ENCODE measurements around the gene DNAI4.
"Not testable (repeated sequence)": the region's sequence is repeated elsewhere in the genome, so short reads cannot be mapped to it uniquely, and the experiment has no call there.

The DNAI4 gene

GRCh38 chr1:66929999-66930822 lies 5.6 kb upstream of the DNAI4 start:
- DNase-seq (ENCODE audit: extremely low spot score, insufficient read length, low read depth) (peak; percentile 60), FAIRE-seq (peak; percentile 84)

DNA sequence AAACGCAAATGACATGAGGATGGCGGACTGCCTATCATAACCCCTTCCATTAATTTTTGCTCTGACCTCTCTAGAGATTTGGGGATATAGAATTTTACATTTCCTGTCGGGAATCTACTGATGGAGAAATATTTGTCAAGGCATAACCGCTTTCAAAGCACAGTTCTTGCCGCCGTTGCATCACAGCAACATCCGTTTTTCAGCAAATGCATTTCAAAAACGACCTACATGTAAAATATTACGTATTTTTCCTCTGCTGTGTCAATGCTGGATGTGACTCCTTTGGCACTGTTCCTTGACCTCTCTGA lies 5.0 kb upstream of the DNAI4 start:
- no peak for FAIRE-seq

GRCh38 chr1:66929146-66929688 lies 4.6 kb upstream of the DNAI4 start:
- FAIRE-seq (no peak), DNase-seq (ENCODE audit: extremely low spot score, insufficient read length, low read depth) (no peak)

More for the DNA sequence above, 5.0 kb upstream of the DNAI4 start:
- DNase-seq (ENCODE audit: extremely low spot score, insufficient read length, low read depth), result no peak

- FAIRE-seq, result no peak
Observed at GRCh38 chr1:66927528-66927927, 2.9 kb upstream of the DNAI4 start.

DNA sequence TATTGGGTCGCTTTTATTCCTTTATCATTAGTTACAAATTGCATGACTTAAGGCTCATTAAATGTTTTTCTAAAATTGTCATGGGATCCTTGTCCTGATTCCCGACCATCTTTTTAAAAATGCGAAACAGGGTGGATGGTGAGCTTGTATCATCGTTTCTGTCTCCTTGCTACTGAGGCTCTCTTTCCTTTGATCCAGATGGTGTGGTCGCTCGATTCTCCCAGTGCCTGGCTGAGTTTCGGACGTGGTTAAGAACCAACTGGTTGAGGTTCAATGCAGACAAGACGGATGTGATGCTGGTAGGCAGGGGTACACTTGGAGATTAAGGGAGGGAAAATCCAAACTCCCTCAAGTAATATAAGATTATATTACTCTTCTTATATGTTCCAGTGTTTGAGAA lies 1.3 kb upstream of the DNAI4 start:
- no peak for FAIRE-seq
- no peak for DNase-seq (ENCODE audit: extremely low spot score, insufficient read length, low read depth)

More at GRCh38 chr1:66927528-66927927, 2.9 kb upstream of the DNAI4 start:
- DNase-seq (ENCODE audit: extremely low spot score, insufficient read length, low read depth), result no peak

DNA sequence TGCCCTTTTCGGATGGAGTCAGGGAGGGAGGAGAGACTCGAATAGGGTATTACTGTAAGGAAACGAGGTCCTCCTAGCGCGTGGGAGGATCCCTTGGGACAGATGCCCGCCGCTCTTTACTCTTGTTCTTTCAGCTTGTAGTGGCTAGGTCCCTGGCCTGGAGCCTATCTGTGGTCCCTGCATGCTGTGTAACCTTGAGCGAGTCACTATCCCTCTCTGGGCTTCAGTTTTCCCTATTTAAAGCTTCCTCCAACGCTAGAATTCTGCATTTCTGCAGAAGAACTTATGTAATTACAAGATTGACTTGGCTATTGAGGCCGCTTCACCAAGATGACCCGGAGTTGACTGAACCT lies 878 bp upstream of the DNAI4 start:
- no peak for FAIRE-seq
- no peak for DNase-seq (ENCODE audit: extremely low spot score, insufficient read length, low read depth)

DNA sequence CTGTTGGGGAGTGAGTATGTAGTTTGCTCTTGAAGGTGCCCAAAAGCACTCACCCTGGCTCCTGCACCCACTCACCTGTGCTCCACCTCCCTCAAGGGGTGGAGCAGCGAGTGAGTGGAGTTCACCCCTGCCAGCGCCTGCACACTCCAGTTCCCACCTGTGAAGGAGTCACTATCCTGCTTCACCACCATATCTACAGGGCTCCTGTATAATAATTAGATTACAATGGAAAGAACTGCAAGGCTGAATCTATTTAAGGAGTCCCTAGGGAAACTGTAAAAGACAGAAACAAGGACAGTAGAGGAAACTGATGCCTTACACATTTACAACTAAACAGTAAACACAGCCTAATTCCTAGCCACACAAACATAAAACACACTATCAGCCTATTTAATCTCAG lies 4.1 kb downstream of the DNAI4 start:
- DNase-seq (ENCODE audit: extremely low spot score, insufficient read length, low read depth) (no peak), FAIRE-seq (no peak)

DNA sequence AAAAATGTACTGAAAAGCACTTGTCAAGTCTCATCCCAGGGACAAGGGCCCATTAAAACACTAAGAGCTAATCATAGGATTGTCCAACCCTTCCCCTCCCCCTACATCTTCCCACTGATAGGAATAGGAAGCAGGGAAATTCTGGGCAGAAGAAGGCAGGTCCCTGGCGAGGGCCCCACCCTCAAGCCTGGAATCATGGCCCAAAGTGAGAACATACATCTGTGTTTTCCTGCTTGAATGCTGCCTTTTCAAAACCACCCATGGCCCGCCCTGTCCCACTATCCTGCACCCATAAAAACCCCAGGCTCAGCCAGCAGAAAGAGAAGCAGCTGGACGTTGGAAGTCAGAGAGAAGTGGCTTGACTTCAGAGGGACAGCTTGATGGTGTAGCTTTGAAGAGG lies 4.8 kb downstream of the DNAI4 start:
- FAIRE-seq, result no peak
- DNase-seq (ENCODE audit: extremely low spot score, insufficient read length, low read depth), result no peak

GRCh38 chr1:66919063-66919462 lies 5.6 kb downstream of the DNAI4 start:
- DNase-seq (ENCODE audit: extremely low spot score, insufficient read length, low read depth), result no peak
- FAIRE-seq, result no peak

DNA sequence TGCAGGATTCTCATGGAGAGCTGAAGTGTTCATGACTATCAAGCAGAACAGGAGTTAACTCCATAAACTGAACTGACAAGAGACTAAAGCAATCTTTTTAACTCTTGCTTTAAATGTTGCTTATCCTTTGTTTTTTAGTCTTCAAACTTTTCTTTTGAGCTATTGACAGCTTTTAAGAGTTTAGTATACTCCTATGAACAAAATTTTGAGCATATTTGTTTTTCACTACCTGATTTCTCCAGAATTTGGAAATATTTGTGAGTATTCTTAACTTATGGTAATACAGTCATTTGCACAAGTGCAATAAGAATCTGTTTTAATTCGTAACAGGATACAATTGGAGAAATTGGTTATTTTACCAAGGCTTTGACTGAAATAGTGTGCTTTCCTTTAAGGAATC lies 7.2 kb downstream of the DNAI4 start:
- DNase-seq (ENCODE audit: extremely low spot score, insufficient read length, low read depth) (no peak), FAIRE-seq (no peak)

DNA sequence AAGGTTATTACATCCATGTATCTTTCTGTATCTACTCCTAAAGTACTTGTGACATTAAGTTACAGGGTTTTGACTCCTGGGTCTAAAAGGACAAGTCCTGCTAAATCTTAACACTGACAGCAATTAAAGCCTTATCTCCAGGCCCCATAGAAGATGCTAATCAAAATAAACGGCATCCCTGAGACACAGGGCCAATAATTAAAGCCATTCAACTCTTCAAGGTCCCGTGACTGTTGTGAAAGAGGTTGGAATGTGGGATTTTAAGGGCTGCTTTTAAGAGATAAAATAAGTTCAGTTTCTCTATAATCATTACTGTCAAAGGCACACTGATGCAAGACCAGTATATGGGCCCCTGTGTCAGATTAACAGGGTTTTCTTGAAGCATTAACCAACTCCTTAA lies 8.3 kb downstream of the DNAI4 start:
- FAIRE-seq (no peak), DNase-seq (ENCODE audit: extremely low spot score, insufficient read length, low read depth) (no peak)

GRCh38 chr1:66915203-66915602 lies 9.5 kb downstream of the DNAI4 start:
- not testable (repeated sequence) for FAIRE-seq; DNase-seq (ENCODE audit: extremely low spot score, insufficient read length, low read depth)

DNA sequence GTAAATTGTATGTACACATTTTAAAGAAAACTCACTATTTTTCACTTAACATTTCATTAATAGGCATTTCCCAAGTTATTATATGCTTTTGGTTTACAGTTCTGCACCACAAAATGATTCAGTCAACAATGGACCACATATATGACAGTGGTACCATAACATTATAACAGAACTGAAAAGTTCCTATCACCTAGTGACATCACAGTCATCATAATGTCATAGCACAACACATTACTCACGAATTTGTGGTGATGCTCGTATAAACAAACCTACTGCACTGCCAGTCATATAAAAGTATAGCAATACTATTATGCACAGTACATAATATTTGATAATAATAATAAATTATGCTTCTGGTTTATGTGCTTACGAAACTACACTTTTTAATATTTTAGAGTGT lies 30.9 kb downstream of the DNAI4 start:
- FAIRE-seq, result no peak
- no peak for DNase-seq (ENCODE audit: extremely low spot score, insufficient read length, low read depth)

DNA sequence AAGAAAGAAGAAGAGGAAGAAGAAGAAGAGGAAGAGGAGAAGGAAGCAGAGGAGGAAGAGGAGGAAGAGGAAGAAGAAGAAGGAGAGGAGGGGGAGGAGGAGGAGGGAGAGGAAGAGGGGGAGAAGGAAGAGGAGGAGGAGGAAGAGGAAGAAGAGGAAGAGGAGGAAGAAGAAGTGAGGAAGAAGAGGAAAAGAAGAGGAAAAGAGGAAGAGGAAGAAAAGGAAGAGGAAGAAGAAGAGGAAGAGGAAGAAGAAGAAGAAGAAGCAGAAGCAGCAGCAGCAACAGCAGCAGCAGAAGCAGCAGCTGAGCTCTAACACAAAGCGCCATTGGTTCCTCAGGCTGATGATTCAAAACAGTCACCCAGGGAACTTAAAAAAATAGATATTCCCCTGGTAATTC lies 34.0 kb downstream of the DNAI4 start:
- no peak for FAIRE-seq
- DNase-seq (ENCODE audit: extremely low spot score, insufficient read length, low read depth), result no peak

DNA sequence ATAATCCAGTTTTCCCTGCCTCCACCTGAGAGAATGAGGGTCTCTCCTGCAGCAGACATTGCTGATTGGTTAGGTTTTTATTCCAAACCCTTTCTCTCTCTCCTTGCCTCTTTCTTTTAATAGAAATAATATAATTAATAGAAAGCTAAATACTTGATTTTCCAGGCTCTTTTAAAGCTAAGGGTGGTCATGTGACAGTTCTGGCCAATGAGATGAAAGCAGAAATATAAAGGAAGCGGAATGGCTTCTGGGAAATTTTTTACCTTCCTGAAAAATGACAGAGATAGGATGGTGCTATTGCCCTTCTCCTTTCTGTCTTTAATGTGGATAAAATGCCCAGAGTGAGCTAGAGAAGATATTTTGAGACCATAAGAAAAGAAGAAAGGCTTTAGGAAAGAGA lies 35.6 kb downstream of the DNAI4 start:
- FAIRE-seq (no peak), DNase-seq (ENCODE audit: extremely low spot score, insufficient read length, low read depth) (no peak)

- no peak for DNase-seq (ENCODE audit: extremely low spot score, insufficient read length, low read depth)
- FAIRE-seq, result no peak
Observed at GRCh38 chr1:66876664-66877063, 48.0 kb downstream of the DNAI4 start.

DNA sequence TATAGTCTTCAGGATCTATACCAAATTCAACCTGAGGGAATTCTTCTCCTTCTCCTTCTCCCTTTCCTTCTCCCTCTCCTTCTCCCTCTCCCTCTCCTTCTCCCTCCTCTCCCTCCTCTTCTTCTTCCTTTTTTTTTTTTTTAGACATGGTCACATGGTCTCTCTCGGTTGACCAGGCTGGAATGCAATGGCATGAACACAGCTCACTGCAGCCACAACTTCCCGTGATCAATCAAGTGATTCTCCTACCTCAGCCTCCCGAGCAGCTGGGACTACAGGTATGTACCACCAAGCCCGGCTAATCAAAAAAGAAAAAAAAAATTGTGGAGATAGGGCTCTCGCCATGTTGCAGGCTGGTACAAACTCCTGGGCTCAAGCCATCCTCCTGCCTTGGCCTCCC lies 51.5 kb downstream of the DNAI4 start:
- FAIRE-seq (no peak), DNase-seq (ENCODE audit: extremely low spot score, insufficient read length, low read depth) (no peak)

DNA sequence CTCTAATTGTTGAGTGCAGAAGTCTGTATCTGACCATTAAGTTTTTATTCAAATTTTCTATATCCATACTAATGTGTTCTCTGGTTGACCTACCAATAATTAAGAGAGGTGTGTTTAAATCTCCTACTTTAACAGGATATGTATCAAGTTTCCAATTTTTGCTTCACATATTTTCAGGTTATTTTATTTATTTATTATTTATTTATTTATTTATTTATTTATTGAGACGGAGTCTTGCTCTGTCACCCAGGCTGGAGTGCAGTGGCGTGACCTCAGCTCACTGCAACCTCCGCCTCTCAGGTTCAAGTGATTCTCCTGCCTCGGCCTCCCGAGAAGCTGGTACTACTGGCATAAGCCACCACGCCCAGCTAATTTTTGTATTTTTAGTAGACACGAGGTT lies 52.6 kb downstream of the DNAI4 start:
- not testable (repeated sequence) for FAIRE-seq; DNase-seq (ENCODE audit: extremely low spot score, insufficient read length, low read depth)

- FAIRE-seq, result no peak
Observed at GRCh38 chr1:66867501-66867900, 57.2 kb downstream of the DNAI4 start.

DNA sequence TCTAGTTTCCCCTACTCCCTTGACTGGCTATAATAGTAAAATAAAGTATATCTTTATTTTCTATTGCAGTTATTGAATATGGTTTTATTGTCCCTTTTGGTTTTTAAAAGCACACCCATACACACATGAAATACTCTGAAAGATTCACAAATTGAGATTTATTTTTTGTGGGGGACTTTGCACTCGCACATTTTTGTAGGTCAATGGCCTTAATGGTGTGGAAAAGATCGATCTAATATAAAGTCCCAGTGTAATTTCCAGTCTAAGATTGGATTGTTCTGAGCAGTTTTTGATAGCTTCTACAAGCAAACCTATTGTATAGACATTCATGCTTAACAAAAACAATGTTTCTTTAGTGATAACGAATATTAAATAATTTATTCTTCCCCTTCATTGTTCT lies 64.1 kb downstream of the DNAI4 start:
- FAIRE-seq (no peak), DNase-seq (ENCODE audit: extremely low spot score, insufficient read length, low read depth) (no peak)

More at GRCh38 chr1:66867501-66867900, 57.2 kb downstream of the DNAI4 start:
- DNase-seq (ENCODE audit: extremely low spot score, insufficient read length, low read depth), result no peak

GRCh38 chr1:66853379-66853778 lies 71.3 kb downstream of the DNAI4 start:
- FAIRE-seq, result no peak

DNA sequence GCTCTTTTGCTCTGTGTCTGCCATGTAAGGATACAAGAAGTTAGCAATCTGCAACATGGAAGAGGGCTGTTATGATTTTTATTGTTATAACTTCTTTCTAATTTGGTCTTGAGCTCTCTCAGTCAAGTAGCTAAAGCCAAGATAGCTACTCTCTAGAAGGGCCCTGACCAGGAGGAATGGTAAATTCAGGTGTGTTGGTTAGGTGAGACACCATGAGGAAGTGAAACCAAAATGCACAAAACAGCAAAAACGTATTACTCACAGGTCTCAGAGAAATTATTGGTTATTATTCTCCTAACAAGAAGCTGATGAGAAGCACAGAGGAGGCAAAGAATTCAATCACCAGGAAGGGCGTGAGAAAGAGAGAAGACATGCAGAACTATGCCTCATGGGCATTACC lies 71.8 kb downstream of the DNAI4 start:
- FAIRE-seq (peak; percentile 52), DNase-seq (ENCODE audit: extremely low spot score, insufficient read length, low read depth) (no peak)

More at GRCh38 chr1:66853379-66853778, 71.3 kb downstream of the DNAI4 start:
- DNase-seq (ENCODE audit: extremely low spot score, insufficient read length, low read depth), result no peak

Data from GM18507 (cell line).